HepG2 (cell line): ENCODE results near the gene EFCAB8. TPM values are rescaled to one million over a fixed set of nuclear protein-coding genes. Genes with fewer than 3 reads are reported as not detected.

Experiments
- BCLAF1 ChIP-seq: fragments of 450-650 bp; IDR thresholded peaks from 2 replicates; pipeline ENCODE4 v1.6.1; 2017; ENCODE audit warnings: mild to moderate bottlenecking
- ESRRA ChIP-seq: sonication (generic); formaldehyde crosslinking; IDR thresholded peaks from 2 replicates; pipeline ENCODE4 v1.5.1; 2020; ENCODE audit warnings: mild to moderate bottlenecking, low read depth, missing genetic modification reagents
- ETV6 ChIP-seq: sonication (generic); formaldehyde crosslinking; conservative IDR thresholded peaks from 2 replicates; pipeline ENCODE4 v1.4.0; 2020; ENCODE audit warnings: missing genetic modification reagents
- KLF13 ChIP-seq: sonication (generic); formaldehyde crosslinking; IDR thresholded peaks from 2 replicates; pipeline ENCODE4 v1.4.0; 2020; ENCODE audit warnings: mild to moderate bottlenecking, missing genetic modification reagents
- PHF8 ChIP-seq: sonication (generic); formaldehyde crosslinking; IDR thresholded peaks from 2 replicates; pipeline ENCODE4 v1.5.0; 2020; ENCODE audit warnings: missing genetic modification reagents
- RBM22 ChIP-seq: fragments of 200-400 bp; formaldehyde crosslinking; optimal IDR thresholded peaks from 2 replicates; pipeline ENCODE3; 2017; ENCODE audit warnings: mild to moderate bottlenecking, low read length, moderate library complexity
- RNF219 ChIP-seq: sonication (generic); formaldehyde crosslinking; IDR thresholded peaks from 2 replicates; pipeline ENCODE4 v1.5.0; 2020; ENCODE audit warnings: mild to moderate bottlenecking, missing genetic modification reagents
- RORA ChIP-seq: sonication (generic); formaldehyde crosslinking; IDR thresholded peaks from 2 replicates; pipeline ENCODE4 v1.5.0; 2020; ENCODE audit warnings: mild to moderate bottlenecking, missing genetic modification reagents, moderate library complexity
- ZFP36L2 ChIP-seq: sonication (generic); formaldehyde crosslinking; IDR thresholded peaks from 2 replicates; pipeline ENCODE4 v1.4.0; 2020; ENCODE audit warnings: missing genetic modification reagents
- ZNF230 ChIP-seq: sonication (generic); formaldehyde crosslinking; IDR thresholded peaks from 2 replicates; pipeline ENCODE4 v1.4.0; 2020; ENCODE audit warnings: mild to moderate bottlenecking, missing genetic modification reagents
- ZNF329 ChIP-seq: sonication (generic); formaldehyde crosslinking; IDR thresholded peaks from 2 replicates; pipeline ENCODE4 v1.9.0; 2021; ENCODE audit warnings: low read depth, mild to moderate bottlenecking, missing genetic modification reagents
- ZNF407 ChIP-seq: sonication (generic); formaldehyde crosslinking; IDR thresholded peaks from one replicate; pipeline ENCODE4 v1.5.1; 2020; ENCODE audit warnings: mild to moderate bottlenecking, missing genetic modification reagents; ENCODE audit errors: not compliant biosample characterization
- ZNF451 ChIP-seq: sonication (generic); formaldehyde crosslinking; IDR thresholded peaks from 2 replicates; pipeline ENCODE4 v1.5.0; 2020; ENCODE audit warnings: mild to moderate bottlenecking, missing genetic modification reagents
- ZNF660 ChIP-seq: sonication (generic); formaldehyde crosslinking; IDR thresholded peaks from 2 replicates; pipeline ENCODE4 v1.5.1; 2020; ENCODE audit warnings: mild to moderate bottlenecking, low read depth, missing genetic modification reagents, borderline replicate concordance
- ZNF891 ChIP-seq: sonication (generic); formaldehyde crosslinking; IDR thresholded peaks from 2 replicates; pipeline ENCODE4 v1.5.0; 2020; ENCODE audit warnings: mild to moderate bottlenecking, missing genetic modification reagents
- ZSCAN9 ChIP-seq: IDR thresholded peaks from 2 replicates; pipeline ENCODE4 v1.6.1; 2016; ENCODE audit warnings: borderline replicate concordance
- polyA plus RNA-seq, 8 experiments: library from polyadenylated mRNA; depleted of rRNA in 3 of 8; stranded (reverse) in 7 of 8; unstranded in 1 of 8; fragments of >200 nt; fragmentation: Illumina TruSeq in 4 of 8; extraction: Trizol in 4 of 8; gene quantifications; 2 replicates each; pipeline versions ENCODE4 v1.2.1 to v1.2.3, GENCODE V29; 2011 to 2016; ENCODE audit warnings: low read depth in 4 of 8, missing spikeins in 1 of 8, mixed read lengths in 1 of 8; ENCODE audit not compliant: insufficient read depth in 1 of 8
- total RNA-seq, 5 experiments: library from RNA; depleted of rRNA; stranded (reverse); fragments of >200 nt; fragmentation: Illumina TruSeq; extraction: Trizol; gene quantifications; 2 replicates each; pipeline ENCODE4 v1.2.3, GENCODE V29; 2016; ENCODE audit warnings: low read depth in 1 of 5

EFCAB8 gene
- total and polyA plus RNA-seq, 2 of the 13 experiments (the other 11 are each of a cell fraction or from before 2014, with no cell fraction given), result 0.15 to 0.22 TPM

GRCh38 chr20:33006776-33007375 lies 148.2 kb downstream of the EFCAB8 start (continued):
- TF ChIP-seq RNF219 (CRISPR knock-in tag) (peak; percentile 38; the same call in 1 of the 2 replicates), PHF8 (no peak), ZNF660 (CRISPR knock-in tag) (no peak), KLF13 (no peak), ZNF451 (CRISPR knock-in tag) (no peak), ZFP36L2 (CRISPR knock-in tag) (no peak; the same call in 1 of the 2 replicates), RORA (CRISPR knock-in tag) (no peak), ZNF230 (CRISPR knock-in tag) (no peak), BCLAF1 (no peak), ZNF329 (no peak; the same call in 1 of the 2 replicates), RBM22 (no peak), ZNF891 (CRISPR knock-in tag) (no peak), ETV6 (CRISPR knock-in tag) (no peak), ZNF407 (CRISPR knock-in tag) (no peak), ZSCAN9 (CRISPR knock-in tag) (peak; percentile 100), ESRRA (CRISPR knock-in tag) (no peak)
